NCI-H526 (cell line): ENCODE data around the gene RBM33.

Experiments used
- DNase-seq, 2 experiments: peaks; one replicate each; lab custom pipeline; 2025; lab: John Stamatoyannopoulos, UW

Gene RBM33

GRCh38 chr7:155796381-155797261 is 152.2 kb downstream of the RBM33 start:
- DNase-seq: peak in 1 of 2 experiments; percentile 78

- DNase-seq: no peak
Observed at GRCh38 chr7:155797262-155798250, 153.1 kb downstream of the RBM33 start.

- DNase-seq: no peak
Observed at GRCh38 chr7:155798673-155799439, 154.4 kb downstream of the RBM33 start.

GRCh38 chr7:155799514-155799913 is 155.1 kb downstream of the RBM33 start:
- no peak for DNase-seq

GRCh38 chr7:155800301-155800700 is 155.8 kb downstream of the RBM33 start:
- DNase-seq: no peak

GRCh38 chr7:155800741-155801267 is 156.3 kb downstream of the RBM33 start:
- DNase-seq: peak in 1 of 2 experiments; percentile 40

- no peak for DNase-seq
Observed at GRCh38 chr7:155802291-155802690, 157.8 kb downstream of the RBM33 start.

- DNase-seq: no peak
Observed at GRCh38 chr7:155802906-155803417, 158.5 kb downstream of the RBM33 start.

GRCh38 chr7:155803418-155804376 is 159.2 kb downstream of the RBM33 start:
- peak; percentile 46 to 78 for DNase-seq

GRCh38 chr7:155804431-155804831 is 160.0 kb downstream of the RBM33 start:
- peak in 1 of 2 experiments; percentile 57 for DNase-seq

- DNase-seq: peak; percentile 65 to 93
Observed at GRCh38 chr7:155804897-155805825, 160.7 kb downstream of the RBM33 start.

- no peak for DNase-seq
Observed at GRCh38 chr7:155805826-155806095, 161.3 kb downstream of the RBM33 start.

- DNase-seq: no peak
Observed at GRCh38 chr7:155806096-155806871, 161.8 kb downstream of the RBM33 start.

- no peak for DNase-seq
Observed at GRCh38 chr7:155807065-155807671, 162.7 kb downstream of the RBM33 start.

GRCh38 chr7:155807789-155808548 is 163.5 kb downstream of the RBM33 start:
- no peak for DNase-seq

GRCh38 chr7:155808549-155809331 is 164.3 kb downstream of the RBM33 start:
- peak in 1 of 2 experiments; percentile 82 for DNase-seq
